Esophagus muscularis mucosa (tissue), 4 donors: ENCODE results near the gene DCAF11. TPM values are rescaled to one million over a fixed set of nuclear protein-coding genes. Genes with fewer than 3 reads are reported as not detected.

Source experiments
- DNase-seq: peaks from one replicate; pipeline ENCODE4 v3.0.0-alpha.2; 2017; ENCODE audit errors: extremely low spot score
- H3K27ac ChIP-seq, 4 donors: fragments of 200-600 bp; sonication (generic); replicated peaks in 1 of 4; 1 replicate in 3 of 4; 2 replicates in 1 of 4; pipeline ENCODE4 v1.5.1; 2016 to 2019; ENCODE audit warnings: mild to moderate bottlenecking in 1 of 4
- H3K27me3 ChIP-seq, 4 donors: fragments of 200-600 bp; sonication (generic); one replicate each; pipeline versions ENCODE4 v1.5.1 to v1.6.0; 2016 to 2019
- H3K36me3 ChIP-seq, 4 donors: fragments of 200-600 bp; sonication (generic); one replicate each; pipeline ENCODE4 v1.5.1; 2016 to 2019
- H3K4me1 ChIP-seq, 4 donors: fragments of 200-600 bp; sonication (generic); one replicate each; pipeline ENCODE4 v1.5.1; 2016 to 2019
- H3K4me3 ChIP-seq, 4 donors: fragments of 200-600 bp; sonication (generic); 1 replicate in 2 of 4; 2 replicates in 2 of 4; pipeline ENCODE4 v1.5.1; 2016 to 2019; ENCODE audit warnings: mild to moderate bottlenecking in 4 of 4, moderate library complexity in 1 of 4
- H3K9me3 ChIP-seq, 4 donors: fragments of 200-600 bp; sonication (generic); 1 replicate in 3 of 4; 2 replicates in 1 of 4; pipeline ENCODE4 v1.5.1; 2016 to 2019
- EP300 ChIP-seq: sonication (generic); formaldehyde crosslinking; IDR thresholded peaks from one replicate; pipeline ENCODE4 v1.6.1; 2017; ENCODE audit warnings: antibody characterized with exemption
- POLR2A ChIP-seq: fragments of 450-650 bp; IDR thresholded peaks from one replicate; pipeline ENCODE4 v1.6.1; 2017; ENCODE audit warnings: antibody characterized with exemption, moderate library complexity, mild to moderate bottlenecking, low read depth
- POLR2AphosphoS5 ChIP-seq, 2 donors: sonication (generic); formaldehyde crosslinking; IDR thresholded peaks; one replicate each; pipeline ENCODE4 v1.6.1; 2017; ENCODE audit warnings: antibody characterized with exemption in 2 of 2
- WGBS: methylation state at CpG from one replicate; pipeline ENCODE4 v1.1.5; 2018; 5-methylcytosine and 5-hydroxymethylcytosine counted together
- intact Hi-C: fragments of 100-400 bp; cut with DNase I; formaldehyde crosslinking; loops from one replicate; pipeline ENCODE4 v1.15.1; 2023
- total RNA-seq, 4 donors: library from RNA; depleted of rRNA; stranded (reverse); fragments of >200 nt; gene quantifications; one replicate each; pipeline versions ENCODE4 v1.1.0 to v1.2.1, GENCODE V29; 2016
- TF ChIP-seq, protein P1 (sequence below), 3 experiments: fragments of 200-600 bp in 2 of 3; fragments of 450-650 bp in 1 of 3; sonication (generic) in 2 of 3; IDR thresholded peaks; one replicate each; pipeline ENCODE4 v1.5.1; 2017 to 2019; ENCODE audit warnings: antibody characterized with exemption in 3 of 3, mild to moderate bottlenecking in 2 of 3, moderate library complexity in 1 of 3

The DCAF11 gene
- total RNA-seq, 4 donors from 2014 or later, result 56.0 to 74.9 (median 66.8) TPM

- Histone ChIP-seq H3K4me3 (no peak overlapping the region), H3K27ac (no peak overlapping the region), H3K27me3 (peaks cover 0 to 7% (median 0%) of the 10 kb centered on the region in 4 donors), H3K36me3 (no peaks in the 10 kb centered on the region), H3K9me3 (no peaks in the 10 kb centered on the region), H3K4me1 (peaks cover 9 to 15% (median 14%) of the 10 kb centered on the region in 4 donors)
- no peak for TF ChIP-seq POLR2A
- no peak for TF ChIP-seq EP300
- TF ChIP-seq, protein P1, sequence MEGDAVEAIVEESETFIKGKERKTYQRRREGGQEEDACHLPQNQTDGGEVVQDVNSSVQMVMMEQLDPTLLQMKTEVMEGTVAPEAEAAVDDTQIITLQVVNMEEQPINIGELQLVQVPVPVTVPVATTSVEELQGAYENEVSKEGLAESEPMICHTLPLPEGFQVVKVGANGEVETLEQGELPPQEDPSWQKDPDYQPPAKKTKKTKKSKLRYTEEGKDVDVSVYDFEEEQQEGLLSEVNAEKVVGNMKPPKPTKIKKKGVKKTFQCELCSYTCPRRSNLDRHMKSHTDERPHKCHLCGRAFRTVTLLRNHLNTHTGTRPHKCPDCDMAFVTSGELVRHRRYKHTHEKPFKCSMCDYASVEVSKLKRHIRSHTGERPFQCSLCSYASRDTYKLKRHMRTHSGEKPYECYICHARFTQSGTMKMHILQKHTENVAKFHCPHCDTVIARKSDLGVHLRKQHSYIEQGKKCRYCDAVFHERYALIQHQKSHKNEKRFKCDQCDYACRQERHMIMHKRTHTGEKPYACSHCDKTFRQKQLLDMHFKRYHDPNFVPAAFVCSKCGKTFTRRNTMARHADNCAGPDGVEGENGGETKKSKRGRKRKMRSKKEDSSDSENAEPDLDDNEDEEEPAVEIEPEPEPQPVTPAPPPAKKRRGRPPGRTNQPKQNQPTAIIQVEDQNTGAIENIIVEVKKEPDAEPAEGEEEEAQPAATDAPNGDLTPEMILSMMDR (IDR thresholded peaks at IDR 0.05), result no peak
- no peak for TF ChIP-seq POLR2AphosphoS5 (IDR thresholded peaks at IDR 0.05)
- intact Hi-C loops, result no loop called here
- no peak for DNase-seq
- WGBS, result 63% methylated on average over 2 of the region's 3 CpGs
Observed at GRCh38 chr14:24078146-24078545, 36.4 kb upstream of the DCAF11 start.

DNA sequence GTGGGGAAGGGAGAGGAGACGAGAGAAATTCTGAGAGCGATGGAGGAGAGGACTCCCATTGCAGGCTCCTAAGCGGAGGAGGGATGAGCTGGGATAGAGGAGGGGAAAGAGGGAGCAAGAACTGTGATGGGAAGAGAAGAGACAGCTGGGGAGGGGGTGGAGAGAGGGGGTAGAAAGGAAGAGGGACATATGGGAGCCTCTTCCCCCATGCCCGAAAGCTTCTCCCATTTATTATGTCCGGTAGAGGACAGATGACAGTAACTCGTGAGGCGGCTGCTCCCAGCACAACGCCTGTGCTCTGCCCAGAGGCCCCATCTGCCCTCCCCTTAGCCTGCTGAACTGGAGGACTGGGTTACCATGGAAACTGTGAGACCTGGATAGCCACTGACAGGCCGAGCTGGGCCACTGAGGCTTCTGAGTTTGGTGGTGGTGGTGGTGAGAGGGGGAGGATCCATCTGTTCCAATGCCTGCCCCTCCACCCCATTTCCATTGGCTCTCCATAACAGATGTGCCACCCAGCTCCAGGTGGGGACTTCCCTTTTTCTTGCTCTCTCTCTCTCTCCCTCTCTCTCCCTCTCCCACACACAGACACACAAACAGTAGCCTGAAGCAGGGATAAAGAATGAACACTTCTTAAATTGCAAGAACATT lies 35.0 kb upstream of the DCAF11 start:
- no peak overlapping the region for H3K27ac ChIP-seq
- intact Hi-C loops, result no loop called here
- peaks cover 9 to 15% (median 14%) of the 10 kb centered on the region in 4 donors for H3K4me1 ChIP-seq
- 88% methylated on average over 9 of the region's 9 CpGs for WGBS
- H3K9me3 ChIP-seq, result no peaks in the 10 kb centered on the region
- TF ChIP-seq, protein P1 (IDR thresholded peaks at IDR 0.05), result no peak
- TF ChIP-seq EP300, result no peak
- no peak for TF ChIP-seq POLR2AphosphoS5 (IDR thresholded peaks at IDR 0.05)
- no peak for TF ChIP-seq POLR2A
- no peaks in the 10 kb centered on the region for H3K27me3 ChIP-seq
- DNase-seq, result no peak
- no peaks in the 10 kb centered on the region for H3K36me3 ChIP-seq
- no peak overlapping the region for H3K4me3 ChIP-seq

DNA sequence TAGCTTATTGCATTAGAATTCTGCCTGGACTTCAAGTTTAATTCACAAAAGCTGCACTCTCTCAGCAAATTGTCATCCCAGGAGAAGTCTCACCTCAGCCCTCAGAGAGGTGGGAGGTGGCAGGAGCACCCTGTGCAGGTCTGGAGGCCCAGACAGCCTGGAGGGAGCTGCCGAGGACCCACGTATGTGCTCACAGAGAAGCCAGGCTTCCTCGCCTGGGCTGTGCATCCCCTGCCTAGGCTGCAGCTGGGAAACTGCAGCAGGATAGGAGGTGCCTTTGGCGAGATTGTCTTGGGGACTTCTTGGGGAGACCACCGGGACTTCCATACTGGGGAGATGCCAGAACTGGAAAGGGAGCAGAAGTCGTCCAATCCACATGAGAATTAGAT lies 34.4 kb upstream of the DCAF11 start:
- no peak for DNase-seq
- WGBS, result 89% methylated on average over 3 of the region's 6 CpGs
- no peaks in the 10 kb centered on the region for H3K36me3 ChIP-seq
- no peak overlapping the region for H3K4me3 ChIP-seq
- H3K4me1 ChIP-seq, result peaks cover 9 to 15% (median 14%) of the 10 kb centered on the region in 4 donors
- intact Hi-C loops, result no loop called here
- TF ChIP-seq POLR2A, result no peak
- TF ChIP-seq, protein P1 (IDR thresholded peaks at IDR 0.05), result no peak
- no peak for TF ChIP-seq EP300
- TF ChIP-seq POLR2AphosphoS5 (IDR thresholded peaks at IDR 0.05), result no peak
- H3K27ac ChIP-seq, result no peak overlapping the region
- no peaks in the 10 kb centered on the region for H3K9me3 ChIP-seq
- no peaks in the 10 kb centered on the region for H3K27me3 ChIP-seq

GRCh38 chr14:24080888-24081738 lies 33.5 kb upstream of the DCAF11 start:
- H3K4me1 ChIP-seq, result peaks cover 9 to 15% (median 14%) of the 10 kb centered on the region in 4 donors
- no peaks in the 10 kb centered on the region for H3K9me3 ChIP-seq
- WGBS, result 0% methylated on average over 10 of the region's 74 CpGs
- peak overlapping the region; percentile 61 to 70 (median 68) for H3K4me3 ChIP-seq
- TF ChIP-seq, protein P1 (IDR thresholded peaks at IDR 0.05), result no peak
- TF ChIP-seq POLR2A (no peak), POLR2AphosphoS5 (IDR thresholded peaks at IDR 0.05) (no peak), EP300 (no peak)
- H3K27ac ChIP-seq, result peak overlapping the region; percentile 49 to 71 (median 59)
- H3K27me3 ChIP-seq, result no peaks in the 10 kb centered on the region
- H3K36me3 ChIP-seq, result no peaks in the 10 kb centered on the region
- intact Hi-C loops, result no loop called here
- DNase-seq, result no peak
